T-helper 17 cell (primary cell): ENCODE results near the gene HOXD9. TPM values are rescaled to one million over a fixed set of nuclear protein-coding genes. Genes with fewer than 3 reads are reported as not detected.

Source experiments
- ATAC-seq: fragments of 150-1000 bp; cut with Tn5 transposase; 2 replicates; pipeline ENCODE4 v1.10.0; 2021; ENCODE audit warnings: mild to moderate bottlenecking, moderate library complexity
- DNase-seq, 3 donors: peaks; one replicate each; pipeline versions ENCODE4 v3.0.0 to v3.0.0-alpha.2; 2020 to 2021
- H3K9me3 ChIP-seq: one replicate; pipeline ENCODE4 v1.7.0; 2013; ENCODE audit warnings: low read length, mild to moderate bottlenecking; ENCODE audit not compliant: control insufficient read depth, poor library complexity, severe bottlenecking
- H3K27ac Mint-ChIP-seq: one replicate; pipeline ENCODE4 v1.8.0; 2022; ENCODE audit warnings: mild to moderate bottlenecking, moderate library complexity, mixed read lengths
- H3K27me3 Mint-ChIP-seq: one replicate; pipeline ENCODE4 v1.8.0; 2022; ENCODE audit warnings: mixed read lengths
- H3K36me3 Mint-ChIP-seq: one replicate; pipeline ENCODE4 v1.8.0; 2022; ENCODE audit warnings: low read depth, mixed read lengths
- H3K4me1 Mint-ChIP-seq: one replicate; pipeline ENCODE4 v1.8.0; 2022; ENCODE audit warnings: mild to moderate bottlenecking, mixed read lengths
- H3K4me3 Mint-ChIP-seq: one replicate; pipeline ENCODE4 v1.8.0; 2022; ENCODE audit warnings: mild to moderate bottlenecking, moderate library complexity, mixed read lengths
- total RNA-seq, 4 donors: library from RNA in 2 of 4; stranded (reverse) in 2 of 4; gene quantifications; one replicate each; pipeline ENCODE4 v1.2.3 and lab custom pipeline; 2022 to 2026

Gene HOXD9
- total RNA-seq, 2 donors from 2014 or later, result not detected

DNA sequence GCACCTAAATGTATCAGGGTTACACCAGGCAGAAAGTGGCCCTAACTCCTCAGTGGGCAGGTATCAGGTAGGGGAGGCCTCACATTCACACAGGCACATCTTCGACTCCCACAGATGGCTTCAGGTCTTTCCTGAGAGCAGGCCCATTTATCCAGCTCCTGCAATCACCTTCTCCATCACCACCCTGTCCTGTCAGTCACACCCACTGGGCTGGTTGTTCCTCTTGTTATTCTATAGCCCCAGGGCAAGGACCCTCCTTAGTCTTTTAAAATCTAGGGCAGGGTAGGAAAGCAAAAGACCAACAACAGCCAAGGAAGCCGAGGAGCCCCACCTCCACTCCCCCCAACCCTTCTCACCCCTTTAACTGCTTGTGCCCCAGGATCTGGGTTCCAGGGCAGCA, 19.8 kb downstream of the HOXD9 start:
- ATAC-seq (no peak), DNase-seq (no peak)
- Mint-ChIP-seq H3K4me1 (peaks cover 9% of the 10 kb centered on the region), H3K4me3 (no peak overlapping the region), H3K27me3 (peaks cover 88% of the 10 kb centered on the region), H3K27ac (no peak overlapping the region), H3K36me3 (peaks cover 7% of the 10 kb centered on the region)
- H3K9me3 ChIP-seq, result peaks cover 4% of the 10 kb centered on the region

GRCh38 chr2:176145085-176145969, 22.8 kb downstream of the HOXD9 start:
- Mint-ChIP-seq H3K4me1 (peaks cover 12% of the 10 kb centered on the region), H3K27ac (no peak overlapping the region), H3K4me3 (no peak overlapping the region), H3K36me3 (peaks cover 5% of the 10 kb centered on the region), H3K27me3 (peaks cover 97% of the 10 kb centered on the region)
- DNase-seq (no peak), ATAC-seq (no peak)
- H3K9me3 ChIP-seq, result no peaks in the 10 kb centered on the region

DNA sequence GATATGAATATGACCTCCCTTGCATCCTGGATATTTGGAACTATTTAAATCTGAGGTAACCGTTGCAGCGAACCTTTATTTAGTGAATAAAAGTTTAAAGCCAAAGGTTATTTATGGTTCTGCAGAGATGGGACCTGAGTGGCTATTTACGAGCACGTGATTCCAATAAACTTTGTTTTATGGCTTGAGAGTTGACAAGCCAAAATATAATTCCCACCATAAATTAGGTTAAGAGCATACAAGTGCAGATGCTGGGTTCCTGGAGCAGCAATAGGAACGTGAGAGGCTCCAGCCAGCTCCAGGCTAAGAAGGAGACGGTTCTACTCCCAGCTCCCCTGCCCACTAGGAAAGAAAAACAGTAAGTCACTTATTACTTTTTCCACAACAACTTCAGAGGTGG, 23.6 kb downstream of the HOXD9 start:
- Mint-ChIP-seq H3K4me1 (peaks cover 10% of the 10 kb centered on the region), H3K36me3 (peaks cover 5% of the 10 kb centered on the region), H3K4me3 (no peak overlapping the region), H3K27me3 (peaks cover 100% of the 10 kb centered on the region), H3K27ac (no peak overlapping the region)
- no peaks in the 10 kb centered on the region for H3K9me3 ChIP-seq
- ATAC-seq (no peak), DNase-seq (no peak)

DNA sequence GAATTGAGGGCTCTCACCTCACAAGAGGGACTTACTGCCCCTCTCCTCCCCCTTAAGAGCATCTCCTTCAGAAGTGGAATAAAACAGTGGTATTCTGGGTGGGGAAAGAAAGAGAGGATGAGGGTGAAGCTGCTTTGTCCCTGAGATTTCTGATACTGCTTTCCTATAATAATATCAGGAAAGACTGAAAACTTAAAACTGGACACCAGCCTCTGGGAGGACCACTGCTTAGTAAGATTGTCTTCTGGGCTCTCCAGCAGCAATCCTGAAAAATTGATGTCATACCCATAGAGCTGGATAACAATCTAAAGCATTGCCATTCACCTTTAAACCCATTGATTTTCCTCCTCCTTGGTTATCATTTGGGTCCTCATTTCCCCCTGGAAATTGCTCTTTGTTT, 24.1 kb downstream of the HOXD9 start:
- H3K4me1 Mint-ChIP-seq, result peaks cover 5% of the 10 kb centered on the region
- ATAC-seq, result no peak
- H3K4me3 Mint-ChIP-seq, result no peak overlapping the region
- no peaks in the 10 kb centered on the region for H3K9me3 ChIP-seq
- no peak overlapping the region for H3K27ac Mint-ChIP-seq
- H3K36me3 Mint-ChIP-seq, result peaks cover 5% of the 10 kb centered on the region
- peaks cover 100% of the 10 kb centered on the region for H3K27me3 Mint-ChIP-seq
- no peak for DNase-seq

DNA sequence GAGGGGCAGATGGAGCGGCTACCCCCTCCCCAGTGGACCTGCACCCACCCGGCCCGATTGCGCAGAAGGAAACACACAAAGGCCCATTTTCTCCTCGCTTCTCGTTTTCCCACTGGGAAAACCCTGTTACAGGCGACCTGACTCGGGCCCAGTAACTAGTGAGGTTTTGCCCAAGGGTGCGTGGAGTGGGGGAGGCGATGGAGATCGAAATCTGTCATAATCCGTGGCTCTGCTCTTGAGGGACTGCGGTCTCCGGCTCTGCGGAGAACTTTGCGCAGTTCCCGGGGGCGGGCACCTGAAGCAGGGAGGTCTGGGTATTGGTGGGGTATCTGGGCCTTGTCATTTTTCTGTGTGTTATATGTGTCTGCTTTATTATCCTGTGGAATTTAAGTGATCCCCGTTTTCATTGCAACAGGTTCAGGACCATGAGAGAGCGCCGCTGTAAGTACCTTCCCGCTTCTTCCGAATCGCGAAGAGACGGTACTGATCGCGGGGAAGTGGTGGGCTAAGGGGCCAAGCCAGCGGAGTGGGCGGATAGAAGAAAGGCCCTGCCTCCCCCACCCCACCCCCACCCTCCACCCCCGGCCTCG, 24.8 kb downstream of the HOXD9 start:
- ATAC-seq, result no peak
- Mint-ChIP-seq H3K27me3 (peaks cover 94% of the 10 kb centered on the region), H3K4me1 (peaks cover 5% of the 10 kb centered on the region), H3K4me3 (peak overlapping the region; percentile 33), H3K27ac (no peak overlapping the region), H3K36me3 (peaks cover 5% of the 10 kb centered on the region)
- no peaks in the 10 kb centered on the region for H3K9me3 ChIP-seq
- no peak for DNase-seq

DNA sequence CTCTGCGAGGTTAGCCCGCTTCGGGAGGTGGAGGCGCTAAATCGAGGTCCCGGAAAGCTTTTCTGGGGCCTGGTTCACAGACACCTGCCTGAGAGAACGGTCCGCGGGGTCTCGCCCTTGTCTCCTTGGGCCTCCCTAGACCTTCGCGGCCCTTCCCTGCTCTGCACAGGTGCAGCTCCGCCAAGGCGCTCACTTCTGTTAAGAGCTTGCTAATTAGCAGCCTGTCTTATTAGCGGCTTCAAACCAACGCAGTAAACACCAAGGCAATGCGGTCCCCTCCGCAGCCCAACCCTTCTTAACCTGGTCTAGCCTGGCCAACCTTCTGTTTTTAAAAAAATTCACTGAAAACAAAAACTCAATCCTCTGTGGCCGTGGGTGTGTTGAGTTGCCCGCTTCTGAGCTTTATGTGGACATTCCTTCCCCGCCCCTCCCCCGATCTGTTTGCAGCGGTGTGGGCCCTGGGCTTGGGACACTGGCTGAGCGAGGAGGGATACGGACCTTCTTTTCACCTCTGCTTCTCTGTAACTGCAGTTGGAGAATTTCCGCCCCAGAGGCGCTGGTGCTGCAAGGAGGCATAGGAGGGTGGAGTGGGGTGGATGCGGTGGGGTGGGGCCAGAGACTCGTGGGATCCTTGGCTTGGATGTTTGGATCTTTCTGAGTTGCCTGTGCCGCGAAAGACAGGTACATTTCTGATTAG, 25.4 kb downstream of the HOXD9 start:
- DNase-seq (no peak), ATAC-seq (no peak)
- no peaks in the 10 kb centered on the region for H3K9me3 ChIP-seq
- peaks cover 94% of the 10 kb centered on the region for H3K27me3 Mint-ChIP-seq
- peaks cover 5% of the 10 kb centered on the region for H3K4me1 Mint-ChIP-seq
- peaks cover 4% of the 10 kb centered on the region for H3K36me3 Mint-ChIP-seq
- H3K4me3 Mint-ChIP-seq, result peak overlapping the region; percentile 45
- H3K27ac Mint-ChIP-seq, result no peak overlapping the region

DNA sequence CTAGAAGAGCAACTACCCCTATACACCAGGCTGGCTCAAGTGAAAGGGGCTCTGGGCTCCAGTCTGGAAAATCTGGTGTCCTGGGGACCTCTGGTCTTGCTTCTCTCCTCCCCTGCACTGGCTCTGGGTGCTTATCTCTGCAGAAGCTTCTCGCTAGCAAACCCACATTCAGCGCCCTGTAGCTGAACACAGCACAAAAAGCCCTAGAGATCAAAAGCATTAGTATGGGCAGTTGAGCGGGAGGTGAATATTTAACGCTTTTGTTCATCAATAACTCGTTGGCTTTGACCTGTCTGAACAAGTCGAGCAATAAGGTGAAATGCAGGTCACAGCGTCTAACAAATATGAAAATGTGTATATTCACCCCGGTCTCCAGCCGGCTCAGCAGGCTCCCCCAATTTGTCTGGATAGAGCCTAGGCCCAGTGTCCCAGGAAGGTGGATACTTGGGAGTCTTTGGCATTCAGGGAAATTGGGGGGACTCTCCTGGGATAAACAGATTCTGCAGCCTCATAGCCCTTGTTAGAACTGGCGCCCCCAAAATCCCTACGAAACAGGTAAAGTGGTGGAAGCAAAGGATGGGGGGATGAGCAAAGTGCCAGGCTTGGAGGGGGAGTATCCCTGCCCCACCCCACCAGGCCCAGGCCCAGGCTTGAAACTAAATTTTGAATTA, 26.4 kb downstream of the HOXD9 start:
- Mint-ChIP-seq H3K36me3 (peaks cover 3% of the 10 kb centered on the region), H3K27ac (no peak overlapping the region), H3K4me1 (peaks cover 5% of the 10 kb centered on the region), H3K4me3 (no peak overlapping the region), H3K27me3 (peaks cover 94% of the 10 kb centered on the region)
- DNase-seq (no peak), ATAC-seq (no peak)
- no peaks in the 10 kb centered on the region for H3K9me3 ChIP-seq

DNA sequence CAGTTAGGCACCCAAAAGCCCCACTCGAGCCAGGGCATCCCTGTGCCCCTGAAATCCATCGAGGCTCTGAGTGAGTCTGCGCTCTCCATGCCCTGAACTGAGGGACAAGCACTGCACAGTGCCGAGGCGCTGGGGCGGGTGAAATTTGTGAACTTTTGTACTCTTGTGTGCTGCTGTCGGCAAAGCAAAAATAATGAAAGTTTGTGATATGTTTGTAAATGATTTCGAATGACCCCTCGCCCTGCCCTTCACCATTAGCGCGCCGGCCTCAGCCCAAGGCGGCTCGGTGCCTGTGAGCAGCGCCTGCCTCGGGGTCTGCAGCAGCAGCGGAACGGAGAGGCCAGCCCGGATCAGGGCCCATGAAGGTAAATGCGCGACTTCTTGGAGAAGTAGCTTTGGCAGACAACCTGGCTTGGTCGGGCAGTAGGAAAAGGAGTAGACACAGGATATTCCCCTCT, 27.0 kb downstream of the HOXD9 start:
- H3K27ac Mint-ChIP-seq, result no peak overlapping the region
- peaks cover 5% of the 10 kb centered on the region for H3K4me1 Mint-ChIP-seq
- DNase-seq (no peak), ATAC-seq (no peak)
- H3K9me3 ChIP-seq, result no peaks in the 10 kb centered on the region
- no peaks in the 10 kb centered on the region for H3K36me3 Mint-ChIP-seq
- H3K4me3 Mint-ChIP-seq, result no peak overlapping the region
- peaks cover 94% of the 10 kb centered on the region for H3K27me3 Mint-ChIP-seq

- Mint-ChIP-seq H3K4me1 (peaks cover 5% of the 10 kb centered on the region), H3K4me3 (no peak overlapping the region), H3K27ac (no peak overlapping the region), H3K36me3 (no peaks in the 10 kb centered on the region), H3K27me3 (peaks cover 94% of the 10 kb centered on the region)
- H3K9me3 ChIP-seq, result no peaks in the 10 kb centered on the region
- no peak for DNase-seq
- no peak for ATAC-seq
Measured at GRCh38 chr2:176149939-176150583, 27.5 kb downstream of the HOXD9 start.

- Mint-ChIP-seq H3K36me3 (no peaks in the 10 kb centered on the region), H3K27ac (no peak overlapping the region), H3K4me1 (peaks cover 5% of the 10 kb centered on the region), H3K4me3 (no peak overlapping the region), H3K27me3 (peaks cover 94% of the 10 kb centered on the region)
- no peaks in the 10 kb centered on the region for H3K9me3 ChIP-seq
- DNase-seq, result no peak
- no peak for ATAC-seq
Measured at GRCh38 chr2:176150584-176151441, 28.3 kb downstream of the HOXD9 start.

GRCh38 chr2:176151442-176152287, 29.1 kb downstream of the HOXD9 start, which contains the start of gene HOXD4:
Gene HOXD4, plus strand, starts transcription at chr2:176151550. Its CDS starts 84 bp downstream, at chr2:176151634.
- H3K27me3 Mint-ChIP-seq, result peaks cover 94% of the 10 kb centered on the region
- H3K36me3 Mint-ChIP-seq, result no peaks in the 10 kb centered on the region
- DNase-seq, result no peak
- no peaks in the 10 kb centered on the region for H3K9me3 ChIP-seq
- ATAC-seq, result no peak
- peaks cover 5% of the 10 kb centered on the region for H3K4me1 Mint-ChIP-seq
- H3K27ac Mint-ChIP-seq, result no peak within 1 kb of the TSS
- H3K4me3 Mint-ChIP-seq, result no peak within 1 kb of the TSS
